Measurements from ENCODE around the gene KDELR1. TPM values are rescaled to one million over a fixed set of nuclear protein-coding genes. Genes with fewer than 3 reads are reported as not detected.

The KDELR1 gene
- total and polyA plus RNA-seq, 2 of the 13 experiments (the other 11 are each of a cell fraction or from before 2014, with no cell fraction given): 134 to 185 TPM

DNA sequence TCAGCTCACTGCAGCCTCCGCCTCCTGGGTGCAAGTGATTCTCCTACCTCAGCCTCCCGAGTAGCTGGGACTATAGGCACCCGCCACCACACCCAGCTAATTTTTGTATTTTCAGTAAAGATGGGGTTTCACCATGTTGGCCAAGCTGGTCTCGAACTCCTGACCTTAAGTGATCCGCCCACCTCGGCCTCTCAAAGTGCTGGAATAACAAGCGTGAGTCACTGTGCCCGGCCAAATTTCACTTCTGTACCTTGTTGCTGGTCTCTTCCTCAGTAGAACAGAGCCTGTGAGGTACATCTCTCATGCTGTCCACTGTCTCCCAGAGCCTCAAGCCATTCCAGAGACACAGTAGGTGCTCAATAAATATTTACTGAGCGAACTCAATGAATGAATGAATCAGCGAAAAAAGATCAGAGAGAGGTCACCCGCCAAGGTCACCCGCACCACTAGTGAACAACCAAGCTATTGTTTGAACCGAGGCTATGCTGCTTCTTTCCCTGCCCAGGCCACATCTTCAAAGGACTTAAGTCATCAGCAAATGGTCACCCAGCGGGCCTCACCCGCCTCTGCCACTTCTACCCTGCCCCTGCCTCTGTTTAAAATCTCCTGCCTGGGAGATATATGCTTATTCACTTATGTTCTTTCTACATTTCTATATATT lies 36.9 kb downstream of the KDELR1 start (continued):
- TF ChIP-seq, protein P1, sequence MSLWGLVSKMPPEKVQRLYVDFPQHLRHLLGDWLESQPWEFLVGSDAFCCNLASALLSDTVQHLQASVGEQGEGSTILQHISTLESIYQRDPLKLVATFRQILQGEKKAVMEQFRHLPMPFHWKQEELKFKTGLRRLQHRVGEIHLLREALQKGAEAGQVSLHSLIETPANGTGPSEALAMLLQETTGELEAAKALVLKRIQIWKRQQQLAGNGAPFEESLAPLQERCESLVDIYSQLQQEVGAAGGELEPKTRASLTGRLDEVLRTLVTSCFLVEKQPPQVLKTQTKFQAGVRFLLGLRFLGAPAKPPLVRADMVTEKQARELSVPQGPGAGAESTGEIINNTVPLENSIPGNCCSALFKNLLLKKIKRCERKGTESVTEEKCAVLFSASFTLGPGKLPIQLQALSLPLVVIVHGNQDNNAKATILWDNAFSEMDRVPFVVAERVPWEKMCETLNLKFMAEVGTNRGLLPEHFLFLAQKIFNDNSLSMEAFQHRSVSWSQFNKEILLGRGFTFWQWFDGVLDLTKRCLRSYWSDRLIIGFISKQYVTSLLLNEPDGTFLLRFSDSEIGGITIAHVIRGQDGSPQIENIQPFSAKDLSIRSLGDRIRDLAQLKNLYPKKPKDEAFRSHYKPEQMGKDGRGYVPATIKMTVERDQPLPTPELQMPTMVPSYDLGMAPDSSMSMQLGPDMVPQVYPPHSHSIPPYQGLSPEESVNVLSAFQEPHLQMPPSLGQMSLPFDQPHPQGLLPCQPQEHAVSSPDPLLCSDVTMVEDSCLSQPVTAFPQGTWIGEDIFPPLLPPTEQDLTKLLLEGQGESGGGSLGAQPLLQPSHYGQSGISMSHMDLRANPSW (CRISPR knock-in tag; IDR thresholded peaks at IDR 0.05; ENCODE audit: borderline replicate concordance): peak; percentile 34; the same call in 1 of the 2 replicates
- TF ChIP-seq ZNF33A (CRISPR knock-in tag; IDR thresholded peaks at IDR 0.05; ENCODE audit: borderline replicate concordance) (no peak), ZNF350 (CRISPR knock-in tag; IDR thresholded peaks at IDR 0.05; ENCODE audit: borderline replicate concordance, low read depth) (peak; percentile 48), CHD4 (IDR thresholded peaks at IDR 0.05; ENCODE audit: borderline replicate concordance, low read length) (0 out of 2 replicates have a peak, but pooled peaks have one; percentile 38), DMAP1 (CRISPR knock-in tag; IDR thresholded peaks at IDR 0.05) (no peak), CENPT (CRISPR knock-in tag; IDR thresholded peaks at IDR 0.05; ENCODE audit: low read depth) (no peak), KDM3A (CRISPR knock-in tag; IDR thresholded peaks at IDR 0.05; ENCODE audit: low read depth) (peak; percentile 88), ZNF160 (CRISPR knock-in tag; IDR thresholded peaks at IDR 0.05) (no peak), ZNF317 (CRISPR knock-in tag; IDR thresholded peaks at IDR 0.05) (peak; percentile 81), ZMYM2 (CRISPR knock-in tag; IDR thresholded peaks at IDR 0.05) (peak; percentile 98; the same call in 1 of the 2 replicates), FLYWCH1 (CRISPR knock-in tag; IDR thresholded peaks at IDR 0.05) (no peak)
- TF ChIP-seq, protein P2, sequence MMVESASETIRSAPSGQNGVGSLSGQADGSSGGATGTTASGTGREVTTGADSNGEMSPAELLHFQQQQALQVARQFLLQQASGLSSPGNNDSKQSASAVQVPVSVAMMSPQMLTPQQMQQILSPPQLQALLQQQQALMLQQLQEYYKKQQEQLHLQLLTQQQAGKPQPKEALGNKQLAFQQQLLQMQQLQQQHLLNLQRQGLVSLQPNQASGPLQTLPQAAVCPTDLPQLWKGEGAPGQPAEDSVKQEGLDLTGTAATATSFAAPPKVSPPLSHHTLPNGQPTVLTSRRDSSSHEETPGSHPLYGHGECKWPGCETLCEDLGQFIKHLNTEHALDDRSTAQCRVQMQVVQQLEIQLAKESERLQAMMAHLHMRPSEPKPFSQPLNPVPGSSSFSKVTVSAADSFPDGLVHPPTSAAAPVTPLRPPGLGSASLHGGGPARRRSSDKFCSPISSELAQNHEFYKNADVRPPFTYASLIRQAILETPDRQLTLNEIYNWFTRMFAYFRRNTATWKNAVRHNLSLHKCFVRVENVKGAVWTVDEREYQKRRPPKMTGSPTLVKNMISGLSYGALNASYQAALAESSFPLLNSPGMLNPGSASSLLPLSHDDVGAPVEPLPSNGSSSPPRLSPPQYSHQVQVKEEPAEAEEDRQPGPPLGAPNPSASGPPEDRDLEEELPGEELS (CRISPR knock-in tag; IDR thresholded peaks at IDR 0.05): peak; percentile 86
- TF ChIP-seq, protein P3, sequence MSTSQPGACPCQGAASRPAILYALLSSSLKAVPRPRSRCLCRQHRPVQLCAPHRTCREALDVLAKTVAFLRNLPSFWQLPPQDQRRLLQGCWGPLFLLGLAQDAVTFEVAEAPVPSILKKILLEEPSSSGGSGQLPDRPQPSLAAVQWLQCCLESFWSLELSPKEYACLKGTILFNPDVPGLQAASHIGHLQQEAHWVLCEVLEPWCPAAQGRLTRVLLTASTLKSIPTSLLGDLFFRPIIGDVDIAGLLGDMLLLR (CRISPR knock-in tag; IDR thresholded peaks at IDR 0.05): no peak
- TF ChIP-seq, protein P4, sequence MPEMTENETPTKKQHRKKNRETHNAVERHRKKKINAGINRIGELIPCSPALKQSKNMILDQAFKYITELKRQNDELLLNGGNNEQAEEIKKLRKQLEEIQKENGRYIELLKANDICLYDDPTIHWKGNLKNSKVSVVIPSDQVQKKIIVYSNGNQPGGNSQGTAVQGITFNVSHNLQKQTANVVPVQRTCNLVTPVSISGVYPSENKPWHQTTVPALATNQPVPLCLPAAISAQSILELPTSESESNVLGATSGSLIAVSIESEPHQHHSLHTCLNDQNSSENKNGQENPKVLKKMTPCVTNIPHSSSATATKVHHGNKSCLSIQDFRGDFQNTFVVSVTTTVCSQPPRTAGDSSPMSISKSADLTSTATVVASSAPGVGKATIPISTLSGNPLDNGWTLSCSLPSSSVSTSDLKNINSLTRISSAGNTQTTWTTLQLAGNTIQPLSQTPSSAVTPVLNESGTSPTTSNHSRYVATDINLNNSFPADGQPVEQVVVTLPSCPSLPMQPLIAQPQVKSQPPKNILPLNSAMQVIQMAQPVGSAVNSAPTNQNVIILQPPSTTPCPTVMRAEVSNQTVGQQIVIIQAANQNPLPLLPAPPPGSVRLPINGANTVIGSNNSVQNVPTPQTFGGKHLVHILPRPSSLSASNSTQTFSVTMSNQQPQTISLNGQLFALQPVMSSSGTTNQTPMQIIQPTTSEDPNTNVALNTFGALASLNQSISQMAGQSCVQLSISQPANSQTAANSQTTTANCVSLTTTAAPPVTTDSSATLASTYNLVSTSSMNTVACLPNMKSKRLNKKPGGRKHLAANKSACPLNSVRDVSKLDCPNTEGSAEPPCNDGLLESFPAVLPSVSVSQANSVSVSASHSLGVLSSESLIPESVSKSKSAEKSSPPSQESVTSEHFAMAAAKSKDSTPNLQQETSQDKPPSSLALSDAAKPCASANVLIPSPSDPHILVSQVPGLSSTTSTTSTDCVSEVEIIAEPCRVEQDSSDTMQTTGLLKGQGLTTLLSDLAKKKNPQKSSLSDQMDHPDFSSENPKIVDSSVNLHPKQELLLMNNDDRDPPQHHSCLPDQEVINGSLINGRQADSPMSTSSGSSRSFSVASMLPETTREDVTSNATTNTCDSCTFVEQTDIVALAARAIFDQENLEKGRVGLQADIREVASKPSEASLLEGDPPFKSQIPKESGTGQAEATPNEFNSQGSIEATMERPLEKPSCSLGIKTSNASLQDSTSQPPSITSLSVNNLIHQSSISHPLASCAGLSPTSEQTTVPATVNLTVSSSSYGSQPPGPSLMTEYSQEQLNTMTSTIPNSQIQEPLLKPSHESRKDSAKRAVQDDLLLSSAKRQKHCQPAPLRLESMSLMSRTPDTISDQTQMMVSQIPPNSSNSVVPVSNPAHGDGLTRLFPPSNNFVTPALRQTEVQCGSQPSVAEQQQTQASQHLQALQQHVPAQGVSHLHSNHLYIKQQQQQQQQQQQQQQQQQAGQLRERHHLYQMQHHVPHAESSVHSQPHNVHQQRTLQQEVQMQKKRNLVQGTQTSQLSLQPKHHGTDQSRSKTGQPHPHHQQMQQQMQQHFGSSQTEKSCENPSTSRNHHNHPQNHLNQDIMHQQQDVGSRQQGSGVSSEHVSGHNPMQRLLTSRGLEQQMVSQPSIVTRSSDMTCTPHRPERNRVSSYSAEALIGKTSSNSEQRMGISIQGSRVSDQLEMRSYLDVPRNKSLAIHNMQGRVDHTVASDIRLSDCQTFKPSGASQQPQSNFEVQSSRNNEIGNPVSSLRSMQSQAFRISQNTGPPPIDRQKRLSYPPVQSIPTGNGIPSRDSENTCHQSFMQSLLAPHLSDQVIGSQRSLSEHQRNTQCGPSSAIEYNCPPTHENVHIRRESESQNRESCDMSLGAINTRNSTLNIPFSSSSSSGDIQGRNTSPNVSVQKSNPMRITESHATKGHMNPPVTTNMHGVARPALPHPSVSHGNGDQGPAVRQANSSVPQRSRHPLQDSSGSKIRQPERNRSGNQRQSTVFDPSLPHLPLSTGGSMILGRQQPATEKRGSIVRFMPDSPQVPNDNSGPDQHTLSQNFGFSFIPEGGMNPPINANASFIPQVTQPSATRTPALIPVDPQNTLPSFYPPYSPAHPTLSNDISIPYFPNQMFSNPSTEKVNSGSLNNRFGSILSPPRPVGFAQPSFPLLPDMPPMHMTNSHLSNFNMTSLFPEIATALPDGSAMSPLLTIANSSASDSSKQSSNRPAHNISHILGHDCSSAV (CRISPR knock-in tag; IDR thresholded peaks at IDR 0.05; ENCODE audit: borderline replicate concordance): no peak
- TF ChIP-seq, protein P5, sequence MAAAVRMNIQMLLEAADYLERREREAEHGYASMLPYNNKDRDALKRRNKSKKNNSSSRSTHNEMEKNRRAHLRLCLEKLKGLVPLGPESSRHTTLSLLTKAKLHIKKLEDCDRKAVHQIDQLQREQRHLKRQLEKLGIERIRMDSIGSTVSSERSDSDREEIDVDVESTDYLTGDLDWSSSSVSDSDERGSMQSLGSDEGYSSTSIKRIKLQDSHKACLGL (CRISPR knock-in tag; IDR thresholded peaks at IDR 0.05): no peak

Data from HepG2 (cell line).